Suprapubic skin (tissue), 4 donors: ENCODE data around the gene G6PC3. TPM values are rescaled to one million over a fixed set of nuclear protein-coding genes. Genes with fewer than 3 reads are reported as not detected.

ENCODE experiments used
- DNase-seq, 2 donors: peaks; one replicate each; pipeline ENCODE4 v3.0.0-alpha.2; 2019; ENCODE audit warnings: low spot score in 2 of 2
- H3K27ac ChIP-seq: fragments of 200-600 bp; sonication (generic); one replicate; pipeline ENCODE4 v1.5.1; 2019
- H3K27me3 ChIP-seq: fragments of 200-600 bp; sonication (generic); one replicate; pipeline ENCODE4 v1.5.1; 2019
- H3K36me3 ChIP-seq: fragments of 200-600 bp; sonication (generic); one replicate; pipeline ENCODE4 v1.5.1; 2019
- H3K4me1 ChIP-seq: fragments of 200-600 bp; sonication (generic); one replicate; pipeline ENCODE4 v1.5.1; 2019
- H3K4me3 ChIP-seq: fragments of 200-600 bp; sonication (generic); one replicate; pipeline ENCODE4 v1.5.1; 2019; ENCODE audit warnings: mild to moderate bottlenecking
- H3K9me3 ChIP-seq: fragments of 200-600 bp; sonication (generic); one replicate; pipeline ENCODE4 v1.5.1; 2019
- EP300 ChIP-seq: sonication (generic); formaldehyde crosslinking; IDR thresholded peaks from one replicate; pipeline ENCODE4 v1.6.1; 2017; ENCODE audit warnings: antibody characterized with exemption
- POLR2A ChIP-seq, 2 donors: fragments of 450-650 bp; IDR thresholded peaks; one replicate each; pipeline ENCODE4 v1.6.1; 2017; ENCODE audit warnings: antibody characterized with exemption in 2 of 2, mild to moderate bottlenecking in 2 of 2, moderate library complexity in 2 of 2
- POLR2AphosphoS5 ChIP-seq, 3 donors: sonication (generic); formaldehyde crosslinking; IDR thresholded peaks; one replicate each; pipeline ENCODE4 v1.6.1; 2017; ENCODE audit warnings: antibody characterized with exemption in 3 of 3
- WGBS: methylation state at CpG from one replicate; pipeline ENCODE4 v1.1.5; 2018; 5-methylcytosine and 5-hydroxymethylcytosine counted together
- total RNA-seq, 4 donors: library from RNA; depleted of rRNA; stranded (reverse); fragments of >200 nt; gene quantifications; one replicate each; pipeline ENCODE4 v1.1.0, GENCODE V29; 2016
- TF ChIP-seq, protein P1 (sequence below), 2 donors: fragments of 200-600 bp in 1 of 2; fragments of 450-650 bp in 1 of 2; sonication (generic) in 1 of 2; IDR thresholded peaks; one replicate each; pipeline ENCODE4 v1.5.1; 2016 to 2019; ENCODE audit warnings: antibody characterized with exemption in 2 of 2, mild to moderate bottlenecking in 1 of 2, moderate library complexity in 1 of 2

The G6PC3 gene
- total RNA-seq, 4 donors from 2014 or later, result 12.7 to 20.4 (median 15.4) TPM

DNA sequence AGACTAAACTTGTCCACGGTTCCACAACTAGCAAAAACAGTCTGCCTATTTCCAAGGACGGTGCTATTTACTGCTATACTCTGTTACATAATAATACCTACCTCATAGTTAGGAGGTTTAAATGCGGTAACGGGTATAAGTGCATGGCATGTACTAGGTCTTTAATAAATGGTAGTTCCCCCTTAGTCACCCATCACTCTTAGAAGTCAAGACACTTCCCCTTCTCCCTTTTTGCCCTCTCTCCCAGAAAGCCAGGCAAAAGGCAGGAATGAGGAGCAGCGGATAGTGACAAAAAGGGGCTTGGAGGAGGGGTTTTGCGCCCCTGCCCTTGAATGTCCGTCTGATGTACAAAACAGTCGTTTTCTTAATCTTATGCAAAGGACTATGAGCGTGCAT, 3.0 kb upstream of the G6PC3 start:
- H3K36me3 ChIP-seq, result peaks cover 6% of the 10 kb centered on the region
- no peaks in the 10 kb centered on the region for H3K9me3 ChIP-seq
- peaks cover 51% of the 10 kb centered on the region for H3K4me1 ChIP-seq
- WGBS, result 85% methylated on average over 9 of the region's 9 CpGs
- no peak for TF ChIP-seq EP300
- no peak for TF ChIP-seq POLR2A (IDR thresholded peaks at IDR 0.05)
- TF ChIP-seq, protein P1, sequence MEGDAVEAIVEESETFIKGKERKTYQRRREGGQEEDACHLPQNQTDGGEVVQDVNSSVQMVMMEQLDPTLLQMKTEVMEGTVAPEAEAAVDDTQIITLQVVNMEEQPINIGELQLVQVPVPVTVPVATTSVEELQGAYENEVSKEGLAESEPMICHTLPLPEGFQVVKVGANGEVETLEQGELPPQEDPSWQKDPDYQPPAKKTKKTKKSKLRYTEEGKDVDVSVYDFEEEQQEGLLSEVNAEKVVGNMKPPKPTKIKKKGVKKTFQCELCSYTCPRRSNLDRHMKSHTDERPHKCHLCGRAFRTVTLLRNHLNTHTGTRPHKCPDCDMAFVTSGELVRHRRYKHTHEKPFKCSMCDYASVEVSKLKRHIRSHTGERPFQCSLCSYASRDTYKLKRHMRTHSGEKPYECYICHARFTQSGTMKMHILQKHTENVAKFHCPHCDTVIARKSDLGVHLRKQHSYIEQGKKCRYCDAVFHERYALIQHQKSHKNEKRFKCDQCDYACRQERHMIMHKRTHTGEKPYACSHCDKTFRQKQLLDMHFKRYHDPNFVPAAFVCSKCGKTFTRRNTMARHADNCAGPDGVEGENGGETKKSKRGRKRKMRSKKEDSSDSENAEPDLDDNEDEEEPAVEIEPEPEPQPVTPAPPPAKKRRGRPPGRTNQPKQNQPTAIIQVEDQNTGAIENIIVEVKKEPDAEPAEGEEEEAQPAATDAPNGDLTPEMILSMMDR (IDR thresholded peaks at IDR 0.05), result no peak
- H3K27ac ChIP-seq, result no peak overlapping the region
- DNase-seq, result no peak
- H3K4me3 ChIP-seq, result no peak overlapping the region
- H3K27me3 ChIP-seq, result no peaks in the 10 kb centered on the region

DNA sequence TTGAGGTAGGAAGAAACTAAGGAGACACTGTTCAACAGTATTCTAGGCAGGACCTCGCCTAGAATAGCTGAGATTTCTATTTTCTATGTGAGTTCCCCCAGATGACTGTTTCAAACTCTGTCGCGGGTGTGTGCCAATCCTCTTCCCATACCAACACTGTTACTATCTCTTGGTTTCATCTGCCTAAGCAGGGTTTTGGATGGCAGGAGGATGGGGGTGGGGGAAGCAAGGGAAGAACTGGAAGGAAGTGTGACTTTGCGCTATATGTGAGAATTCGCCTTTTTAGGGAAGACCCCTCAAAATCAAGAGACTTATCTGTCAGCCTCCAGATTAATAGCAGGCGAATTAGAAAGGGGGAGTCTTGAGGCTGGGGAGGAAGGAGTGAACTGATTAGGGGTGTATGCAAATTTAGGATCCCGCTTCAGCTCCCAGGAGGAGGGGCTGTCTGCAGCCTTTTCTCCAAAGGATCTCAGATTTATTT, 521 bp upstream of the G6PC3 start:
- TF ChIP-seq POLR2A (IDR thresholded peaks at IDR 0.05) (no peak), EP300 (no peak), POLR2AphosphoS5 (IDR thresholded peaks at IDR 0.05) (no peak)
- TF ChIP-seq, protein P1 (IDR thresholded peaks at IDR 0.05), result no peak
- peaks cover 10% of the 10 kb centered on the region for H3K36me3 ChIP-seq
- no peaks in the 10 kb centered on the region for H3K9me3 ChIP-seq
- H3K4me1 ChIP-seq, result peaks cover 46% of the 10 kb centered on the region
- peak overlapping the region; percentile 69 for H3K4me3 ChIP-seq
- no peak for DNase-seq
- 8% methylated on average over 7 of the region's 7 CpGs for WGBS
- peak overlapping the region; percentile 90 for H3K27ac ChIP-seq
- H3K27me3 ChIP-seq, result no peaks in the 10 kb centered on the region

DNA sequence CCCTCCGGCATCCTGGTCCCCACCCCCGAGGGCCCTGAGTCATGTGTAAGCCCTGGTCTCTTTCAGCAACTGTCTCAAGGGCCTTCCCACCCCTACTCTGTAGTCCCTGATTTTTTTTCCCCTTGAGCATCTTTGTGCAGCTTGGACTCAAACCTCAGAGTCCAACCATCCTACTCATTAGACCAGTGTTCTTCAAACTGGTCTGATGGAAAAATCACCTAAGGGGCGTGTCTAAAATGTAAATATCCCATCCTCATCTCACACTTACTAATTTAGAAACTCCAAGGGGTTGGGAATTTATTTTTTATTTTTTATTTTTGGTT, 624 bp downstream of the G6PC3 start:
- DNase-seq, result peak in 1 of 2 donors; percentile 83
- Histone ChIP-seq H3K4me3 (peak overlapping the region; percentile 69), H3K27me3 (no peaks in the 10 kb centered on the region), H3K36me3 (peaks cover 22% of the 10 kb centered on the region), H3K9me3 (no peaks in the 10 kb centered on the region), H3K27ac (peak overlapping the region; percentile 90), H3K4me1 (peaks cover 41% of the 10 kb centered on the region)
- no peak for TF ChIP-seq POLR2A (IDR thresholded peaks at IDR 0.05)
- no peak for TF ChIP-seq POLR2AphosphoS5 (IDR thresholded peaks at IDR 0.05)
- TF ChIP-seq, protein P1 (IDR thresholded peaks at IDR 0.05), result no peak
- no peak for TF ChIP-seq EP300
- 0% methylated on average over 3 of the region's 3 CpGs for WGBS

DNA sequence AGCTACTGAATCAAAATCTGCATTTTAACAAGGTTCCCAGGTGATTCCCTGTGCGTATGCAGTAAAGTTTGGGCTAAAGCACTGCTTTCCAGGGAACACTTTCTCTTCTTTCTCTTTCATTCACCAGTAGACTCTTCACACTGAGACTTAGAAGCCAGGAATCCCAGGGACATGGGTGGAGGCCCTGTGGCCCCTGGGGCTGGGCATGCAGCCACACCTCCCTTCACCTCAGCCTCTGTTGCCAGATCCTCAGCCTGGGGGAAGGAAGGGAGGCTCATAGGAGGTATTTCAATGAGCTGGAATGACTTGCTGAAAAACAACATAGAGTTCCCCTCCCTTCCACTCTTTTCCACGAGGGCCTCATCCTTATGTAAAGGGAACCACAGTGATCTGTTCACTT, 1.2 kb downstream of the G6PC3 start:
- H3K27ac ChIP-seq, result peak overlapping the region; percentile 90
- no peaks in the 10 kb centered on the region for H3K9me3 ChIP-seq
- H3K4me1 ChIP-seq, result peaks cover 40% of the 10 kb centered on the region
- no peak for DNase-seq
- H3K4me3 ChIP-seq, result peak overlapping the region; percentile 69
- H3K27me3 ChIP-seq, result no peaks in the 10 kb centered on the region
- 27% methylated on average over 2 of the region's 2 CpGs for WGBS
- no peak for TF ChIP-seq EP300
- no peak for TF ChIP-seq POLR2A (IDR thresholded peaks at IDR 0.05)
- TF ChIP-seq, protein P1 (IDR thresholded peaks at IDR 0.05), result no peak
- TF ChIP-seq POLR2AphosphoS5 (IDR thresholded peaks at IDR 0.05), result no peak
- peaks cover 28% of the 10 kb centered on the region for H3K36me3 ChIP-seq

DNA sequence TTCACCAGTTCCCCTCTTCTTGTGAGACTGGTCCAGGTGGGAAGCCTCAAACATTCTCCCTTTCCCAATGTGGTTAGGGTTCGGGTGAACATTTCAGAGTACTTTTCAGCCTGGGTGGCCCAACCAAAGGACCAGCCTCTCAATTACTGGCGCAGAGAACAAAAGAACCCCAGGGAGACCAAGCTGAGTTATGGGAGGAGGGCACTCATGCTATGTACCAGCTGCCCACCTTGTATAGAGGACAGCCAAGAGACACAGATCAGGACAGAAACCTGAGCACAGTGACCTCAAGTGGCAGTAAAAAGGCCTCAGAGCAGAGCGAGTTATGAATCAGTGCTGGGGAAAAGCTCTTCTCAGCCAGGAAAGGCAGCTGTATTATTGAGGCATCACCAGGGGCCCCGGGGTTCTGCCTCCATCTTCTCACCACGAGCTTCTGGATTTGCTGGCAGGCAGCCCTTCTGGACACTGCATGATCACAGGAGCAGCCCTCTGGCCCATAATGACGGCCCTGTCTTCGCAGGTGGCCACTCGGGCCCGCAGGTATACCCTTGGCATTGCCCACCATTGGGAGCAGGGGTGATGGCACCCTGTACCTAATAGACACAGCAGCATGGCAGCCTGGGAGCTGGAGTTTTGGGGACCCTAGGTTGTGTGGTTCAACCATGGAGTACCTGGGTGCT, 3.8 kb downstream of the G6PC3 start:
- no peak for DNase-seq
- peaks cover 30% of the 10 kb centered on the region for H3K4me1 ChIP-seq
- H3K9me3 ChIP-seq, result no peaks in the 10 kb centered on the region
- H3K4me3 ChIP-seq, result no peak overlapping the region
- no peak overlapping the region for H3K27ac ChIP-seq
- 74% methylated on average over 8 of the region's 9 CpGs for WGBS
- no peaks in the 10 kb centered on the region for H3K27me3 ChIP-seq
- no peak for TF ChIP-seq EP300
- TF ChIP-seq POLR2AphosphoS5 (IDR thresholded peaks at IDR 0.05), result no peak
- TF ChIP-seq, protein P1 (IDR thresholded peaks at IDR 0.05), result no peak
- no peak for TF ChIP-seq POLR2A (IDR thresholded peaks at IDR 0.05)
- peaks cover 54% of the 10 kb centered on the region for H3K36me3 ChIP-seq
